Measurements from ENCODE around the gene MYO3B. TPM values are rescaled to one million over a fixed set of nuclear protein-coding genes. Genes with fewer than 3 reads are reported as not detected.
"Not testable (repeated sequence)": the region's sequence is repeated elsewhere in the genome, so short reads cannot be mapped to it uniquely, and the experiment has no call there.

Gene MYO3B
- total RNA-seq, 1 donor from 2014 or later, result not detected

DNA sequence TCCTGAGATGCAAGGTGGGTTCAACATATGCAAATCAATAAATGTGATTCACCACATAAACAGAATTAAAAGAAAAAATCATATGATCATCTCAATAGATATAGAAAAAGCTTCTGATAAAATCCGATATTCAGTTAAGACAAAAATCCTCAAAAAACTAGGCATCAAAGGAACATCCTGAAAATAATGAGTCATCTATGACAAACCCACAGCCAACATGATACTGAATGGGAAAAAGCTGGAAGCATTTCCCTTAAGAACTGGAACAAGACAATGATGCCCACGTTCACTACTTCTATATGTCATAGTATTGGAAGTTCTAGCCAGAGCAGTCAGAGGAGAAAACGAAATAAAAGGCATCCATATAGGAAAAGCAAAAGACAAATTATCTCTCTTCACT is 80.4 kb downstream of the MYO3B start:
- Mint-ChIP-seq H3K4me1 (no peaks in the 10 kb centered on the region), H3K27ac (no peak overlapping the region), H3K9me3 (peaks cover 6% of the 10 kb centered on the region), H3K36me3 (ENCODE audit: low read depth) (no peaks in the 10 kb centered on the region), H3K4me3 (no peak overlapping the region), H3K27me3 (peaks cover 4% of the 10 kb centered on the region)
- POLR2A ChIA-PET, result no interaction called here
- CTCF ChIA-PET, result no interaction called here
- ATAC-seq (ENCODE audit: low read depth) (no peak), DNase-seq (no peak)
- intact Hi-C loops (cut with micrococcal nuclease), result no loop called here
- TF ChIP-seq CTCF (IDR thresholded peaks at IDR 0.05), result no peak

DNA sequence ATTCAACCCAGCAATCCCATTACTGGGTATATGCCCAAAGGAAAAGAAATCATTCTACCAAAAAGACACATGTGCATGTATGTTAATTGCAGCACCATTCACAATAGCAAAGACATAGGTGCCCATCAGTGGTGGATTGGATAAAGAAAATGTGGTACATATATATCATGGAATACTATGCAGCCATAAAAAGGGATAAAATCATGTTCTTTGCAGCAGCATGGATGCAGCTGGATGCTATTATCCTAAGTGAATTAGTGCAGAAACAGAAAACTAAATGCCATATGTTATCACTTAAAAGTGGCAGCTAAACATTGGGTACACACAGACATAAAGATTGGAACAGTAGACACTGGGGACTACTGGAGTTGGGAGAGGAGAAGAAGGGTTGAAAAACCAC is 82.2 kb downstream of the MYO3B start:
- DNase-seq (no peak), ATAC-seq (ENCODE audit: low read depth) (no peak)
- intact Hi-C loops (cut with micrococcal nuclease), result no loop called here
- peaks cover 6% of the 10 kb centered on the region for H3K9me3 Mint-ChIP-seq
- POLR2A ChIA-PET, result no interaction called here
- no peak overlapping the region for H3K27ac Mint-ChIP-seq
- H3K4me3 Mint-ChIP-seq, result no peak overlapping the region
- TF ChIP-seq CTCF (IDR thresholded peaks at IDR 0.05), result no peak
- CTCF ChIA-PET, result no interaction called here
- no peaks in the 10 kb centered on the region for H3K4me1 Mint-ChIP-seq
- no peaks in the 10 kb centered on the region for H3K36me3 Mint-ChIP-seq (ENCODE audit: low read depth)
- H3K27me3 Mint-ChIP-seq, result peaks cover 2% of the 10 kb centered on the region

DNA sequence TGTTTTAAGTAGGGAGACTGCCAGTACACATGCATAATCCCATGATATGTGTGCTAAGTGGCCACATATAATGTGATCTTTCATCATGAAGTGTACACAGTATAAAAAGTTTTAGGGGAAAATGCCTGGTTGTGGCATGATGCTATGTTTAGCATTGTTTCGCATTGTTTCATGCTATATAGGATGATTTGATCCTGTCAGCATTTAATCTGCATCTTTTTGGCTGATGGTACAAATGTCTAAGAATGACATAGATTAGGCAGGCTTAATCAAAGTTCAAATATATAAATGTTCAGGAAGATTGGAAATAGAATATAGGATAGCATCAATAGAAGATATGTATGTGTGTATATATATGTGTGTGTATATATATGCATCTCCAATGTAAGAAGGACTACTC is 83.6 kb downstream of the MYO3B start:
- ATAC-seq (ENCODE audit: low read depth) (no peak), DNase-seq (no peak)
- ChIA-PET POLR2A (no interaction called here), CTCF (no interaction called here)
- Mint-ChIP-seq H3K27me3 (peaks cover 2% of the 10 kb centered on the region), H3K9me3 (peaks cover 5% of the 10 kb centered on the region), H3K36me3 (ENCODE audit: low read depth) (no peaks in the 10 kb centered on the region), H3K27ac (no peak overlapping the region), H3K4me1 (no peaks in the 10 kb centered on the region), H3K4me3 (no peak overlapping the region)
- intact Hi-C loops (cut with micrococcal nuclease), result no loop called here
- no peak for TF ChIP-seq CTCF (IDR thresholded peaks at IDR 0.05)

DNA sequence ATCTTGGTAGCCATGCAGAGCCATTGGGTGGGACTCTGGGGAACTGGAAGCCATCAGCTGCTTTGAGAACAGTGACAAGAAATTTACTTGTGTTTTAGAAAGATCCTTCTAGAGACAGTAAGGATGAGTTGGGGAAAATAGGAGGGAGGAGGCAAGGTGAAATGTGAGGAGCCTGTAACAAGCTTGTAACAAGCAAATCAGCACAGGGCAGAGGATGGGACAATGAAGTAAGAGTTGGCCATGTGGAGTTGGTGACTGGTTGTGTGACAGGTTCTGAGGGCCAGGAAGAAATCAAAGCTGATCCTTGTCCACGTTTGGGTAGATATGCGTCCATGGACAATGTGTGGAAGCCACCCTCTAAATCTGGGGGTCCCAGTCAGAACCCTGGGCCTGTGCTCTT is 84.4 kb downstream of the MYO3B start:
- Mint-ChIP-seq H3K27me3 (no peaks in the 10 kb centered on the region), H3K9me3 (peaks cover 2% of the 10 kb centered on the region), H3K27ac (no peak overlapping the region), H3K4me1 (no peaks in the 10 kb centered on the region), H3K4me3 (no peak overlapping the region), H3K36me3 (ENCODE audit: low read depth) (no peaks in the 10 kb centered on the region)
- no peak for DNase-seq
- POLR2A ChIA-PET, result no interaction called here
- TF ChIP-seq CTCF (IDR thresholded peaks at IDR 0.05), result no peak
- intact Hi-C loops (cut with micrococcal nuclease), result no loop called here
- CTCF ChIA-PET, result no interaction called here
- ATAC-seq (ENCODE audit: low read depth), result no peak

DNA sequence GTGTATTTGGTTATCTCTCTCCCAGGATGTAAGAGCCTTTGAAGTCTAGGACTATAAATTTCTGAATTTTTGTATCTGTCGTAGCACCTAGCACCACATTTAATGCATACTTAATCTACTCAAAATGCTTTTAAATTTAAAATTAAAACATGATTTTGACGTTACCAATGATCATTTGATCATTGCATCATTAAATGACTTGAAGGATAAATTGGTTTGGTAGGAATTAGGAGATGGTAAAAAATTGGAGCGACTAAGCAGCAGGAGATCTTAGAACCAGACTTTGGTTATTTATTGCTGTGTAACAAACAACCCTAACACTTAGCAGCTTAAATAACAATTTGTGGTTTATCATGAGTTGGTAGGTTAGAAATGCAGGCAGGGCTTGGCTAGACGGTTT is 84.9 kb downstream of the MYO3B start:
- CTCF ChIA-PET, result no interaction called here
- H3K27me3 Mint-ChIP-seq, result no peaks in the 10 kb centered on the region
- no peak for TF ChIP-seq CTCF (IDR thresholded peaks at IDR 0.05)
- ATAC-seq (ENCODE audit: low read depth) (no peak), DNase-seq (no peak)
- POLR2A ChIA-PET, result no interaction called here
- no peaks in the 10 kb centered on the region for H3K36me3 Mint-ChIP-seq (ENCODE audit: low read depth)
- no peak overlapping the region for H3K4me3 Mint-ChIP-seq
- intact Hi-C loops (cut with micrococcal nuclease), result no loop called here
- peaks cover 2% of the 10 kb centered on the region for H3K9me3 Mint-ChIP-seq
- H3K4me1 Mint-ChIP-seq, result no peaks in the 10 kb centered on the region
- no peak overlapping the region for H3K27ac Mint-ChIP-seq

- H3K36me3 Mint-ChIP-seq (ENCODE audit: low read depth); intact Hi-C loops (cut with micrococcal nuclease); CTCF ChIA-PET; H3K9me3 Mint-ChIP-seq; H3K27ac Mint-ChIP-seq; H3K27me3 Mint-ChIP-seq; H3K4me1 Mint-ChIP-seq; POLR2A ChIA-PET; H3K4me3 Mint-ChIP-seq; ATAC-seq (ENCODE audit: low read depth); DNase-seq: not testable (repeated sequence)
These were observed 86.0 kb downstream of the MYO3B start for GRCh38 chr2:170263728-170264521.

Measured in activated B cell treated with CpG ODN at 0.5 μM for 24 hours (primary cell).